Brain pericyte (primary cell): Measurements from ENCODE around the gene TIMP2.

ENCODE experiments used
- DNase-seq: peaks from one replicate; pipeline ENCODE4 v3.0.0-alpha.2; 2012; ENCODE audit warnings: low read depth, low spot score

TIMP2 gene

GRCh38 chr17:78815696-78816095, 109.5 kb downstream of the TIMP2 start:
- DNase-seq, result no peak

DNA sequence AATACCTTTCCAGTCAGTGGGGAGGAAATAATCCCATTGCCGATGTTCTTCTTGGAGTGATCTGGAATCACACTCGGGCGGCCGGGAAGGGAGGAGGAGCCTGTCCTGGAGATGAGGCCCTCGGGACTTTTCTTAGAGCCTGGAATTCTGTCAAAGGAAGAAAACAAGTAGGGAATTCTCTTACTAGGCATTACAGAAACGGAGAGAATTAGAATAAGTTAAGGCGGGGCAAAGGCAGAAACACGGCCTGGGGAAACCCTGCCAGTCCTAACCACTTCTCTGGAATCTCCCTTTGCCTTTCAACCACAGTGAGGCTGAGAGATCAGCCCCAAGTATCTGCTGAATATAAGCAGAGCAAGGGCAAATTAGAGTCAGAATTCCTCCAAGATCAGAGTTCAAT, 112.3 kb downstream of the TIMP2 start:
- no peak for DNase-seq

DNA sequence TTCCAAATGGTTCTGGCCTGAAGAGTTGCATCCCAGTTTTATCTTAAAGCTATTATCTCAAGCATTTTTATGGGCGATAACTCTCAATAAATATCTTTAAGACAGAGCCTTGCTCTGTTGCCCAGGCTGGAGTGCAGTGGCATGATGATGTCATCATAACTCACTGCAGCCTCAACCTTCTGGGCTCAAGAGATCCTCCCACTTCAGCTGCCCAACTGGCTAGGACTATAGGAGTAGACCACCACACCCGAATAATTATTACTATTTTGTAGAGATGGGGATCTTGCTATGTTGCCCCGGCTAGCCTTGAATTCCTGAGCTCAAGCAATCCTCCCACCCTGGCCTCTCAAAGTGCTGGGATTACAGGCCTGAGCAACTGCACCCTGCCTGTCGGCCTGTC, 117.0 kb downstream of the TIMP2 start:
- DNase-seq, result no peak

GRCh38 chr17:78806451-78806850, 118.7 kb downstream of the TIMP2 start:
- no peak for DNase-seq

- DNase-seq, result no peak
These were observed 119.9 kb downstream of the TIMP2 start for GRCh38 chr17:78805301-78805700.

- no peak for DNase-seq
These were observed 120.4 kb downstream of the TIMP2 start for GRCh38 chr17:78804777-78805176.

DNA sequence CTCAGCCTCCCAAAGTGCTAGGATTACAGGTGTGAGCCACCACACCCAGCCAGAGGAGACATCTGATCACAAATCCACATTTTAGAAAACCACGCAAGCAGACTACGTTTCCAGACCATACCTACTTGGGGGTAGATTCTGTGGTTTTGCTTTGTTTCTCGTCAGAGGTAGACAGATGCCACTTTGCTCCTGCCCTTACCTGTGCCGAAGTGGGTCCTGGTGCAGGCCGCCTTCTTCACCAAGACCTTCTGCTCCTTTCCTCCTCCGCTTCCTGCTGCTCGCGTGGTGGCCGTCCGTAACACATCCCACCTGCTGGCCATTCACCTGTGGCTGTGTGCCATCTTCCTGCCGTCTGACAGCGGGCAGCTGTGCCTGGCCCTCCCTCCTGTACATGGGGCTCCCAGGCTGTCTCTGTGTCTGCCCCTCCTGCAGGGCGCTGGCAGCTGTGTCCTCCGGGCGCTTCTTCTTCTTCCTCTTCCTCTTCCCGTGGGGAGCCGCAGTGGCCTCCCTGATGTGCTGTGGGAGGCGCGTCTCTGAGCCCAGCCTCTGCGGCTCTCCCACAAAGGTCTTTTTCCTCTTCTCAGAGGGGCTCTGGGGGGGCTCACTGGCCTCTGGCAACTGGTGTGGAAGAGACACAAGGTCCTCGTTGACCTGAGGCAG, 121.9 kb downstream of the TIMP2 start:
- no peak for DNase-seq
